Measurements from ENCODE around the gene UBAP2L.

Gene UBAP2L

GRCh38 chr1:154316704-154317103, 95.9 kb downstream of the UBAP2L start:
- DNase-seq: no peak

- no peak for DNase-seq
Measured at GRCh38 chr1:154318386-154318785, 97.6 kb downstream of the UBAP2L start.
